A549 (cell line): ENCODE measurements around the gene STOML3.

ENCODE experiments used
- CHD2 ChIP-seq: fragments of 150-350 bp; IDR thresholded peaks from 2 replicates; pipeline ENCODE4 v1.6.1; 2014; ENCODE audit warnings: low read length; ENCODE audit not compliant: partially characterized antibody
- ESRRA ChIP-seq: fragments of 150-350 bp; IDR thresholded peaks from 2 replicates; pipeline ENCODE4 v1.6.1; 2014; ENCODE audit warnings: mild to moderate bottlenecking, low read length, borderline replicate concordance
- MAX ChIP-seq: IDR thresholded peaks from 2 replicates; pipeline ENCODE4 v1.6.1; 2012
- POLR2AphosphoS2 ChIP-seq: conservative IDR thresholded peaks from 2 replicates; pipeline ENCODE4 v1.6.1; 2012; ENCODE audit warnings: low read length, improper control_type of control experiment, inconsistent platforms
- RAD21 ChIP-seq, 2 experiments: fragments of >200 bp in 1 of 2; sonication (Bioruptor Twin) in 1 of 2; formaldehyde crosslinking in 1 of 2; IDR thresholded peaks in 1 of 2; conservative IDR thresholded peaks in 1 of 2; 2 replicates in 1 of 2; 3 replicates in 1 of 2; pipeline ENCODE4 v1.6.1; 2012 to 2018; ENCODE audit warnings: inconsistent platforms in 1 of 2
- RFX5 ChIP-seq: fragments of 450-650 bp; IDR thresholded peaks from 2 replicates; pipeline ENCODE4 v1.7.1; 2014; ENCODE audit warnings: antibody characterized with exemption, mild to moderate bottlenecking, moderate library complexity
- TF ChIP-seq, protein P1 (sequence below): fragments of >200 bp; sonication (Bioruptor Twin); formaldehyde crosslinking; IDR thresholded peaks from 3 replicates; pipeline ENCODE4 v1.5.1; 2016

GRCh38 chr13:38943231-38943630 lies 47.4 kb downstream of the STOML3 start:
- TF ChIP-seq, protein P1, sequence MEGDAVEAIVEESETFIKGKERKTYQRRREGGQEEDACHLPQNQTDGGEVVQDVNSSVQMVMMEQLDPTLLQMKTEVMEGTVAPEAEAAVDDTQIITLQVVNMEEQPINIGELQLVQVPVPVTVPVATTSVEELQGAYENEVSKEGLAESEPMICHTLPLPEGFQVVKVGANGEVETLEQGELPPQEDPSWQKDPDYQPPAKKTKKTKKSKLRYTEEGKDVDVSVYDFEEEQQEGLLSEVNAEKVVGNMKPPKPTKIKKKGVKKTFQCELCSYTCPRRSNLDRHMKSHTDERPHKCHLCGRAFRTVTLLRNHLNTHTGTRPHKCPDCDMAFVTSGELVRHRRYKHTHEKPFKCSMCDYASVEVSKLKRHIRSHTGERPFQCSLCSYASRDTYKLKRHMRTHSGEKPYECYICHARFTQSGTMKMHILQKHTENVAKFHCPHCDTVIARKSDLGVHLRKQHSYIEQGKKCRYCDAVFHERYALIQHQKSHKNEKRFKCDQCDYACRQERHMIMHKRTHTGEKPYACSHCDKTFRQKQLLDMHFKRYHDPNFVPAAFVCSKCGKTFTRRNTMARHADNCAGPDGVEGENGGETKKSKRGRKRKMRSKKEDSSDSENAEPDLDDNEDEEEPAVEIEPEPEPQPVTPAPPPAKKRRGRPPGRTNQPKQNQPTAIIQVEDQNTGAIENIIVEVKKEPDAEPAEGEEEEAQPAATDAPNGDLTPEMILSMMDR, result no peak
- TF ChIP-seq CHD2 (no peak), ESRRA (no peak), MAX (no peak), POLR2AphosphoS2 (no peak), RFX5 (no peak), RAD21 (conservative IDR thresholded peaks at IDR 0.05 in 1 of 2, IDR thresholded peaks at IDR 0.05 in 1 of 2) (no peak)
